Measurements from ENCODE around the gene ZNF175. TPM values are rescaled to one million over a fixed set of nuclear protein-coding genes. Genes with fewer than 3 reads are reported as not detected.

The ZNF175 gene
- total RNA-seq, 1 donor from 2014 or later: 11.0 TPM

DNA sequence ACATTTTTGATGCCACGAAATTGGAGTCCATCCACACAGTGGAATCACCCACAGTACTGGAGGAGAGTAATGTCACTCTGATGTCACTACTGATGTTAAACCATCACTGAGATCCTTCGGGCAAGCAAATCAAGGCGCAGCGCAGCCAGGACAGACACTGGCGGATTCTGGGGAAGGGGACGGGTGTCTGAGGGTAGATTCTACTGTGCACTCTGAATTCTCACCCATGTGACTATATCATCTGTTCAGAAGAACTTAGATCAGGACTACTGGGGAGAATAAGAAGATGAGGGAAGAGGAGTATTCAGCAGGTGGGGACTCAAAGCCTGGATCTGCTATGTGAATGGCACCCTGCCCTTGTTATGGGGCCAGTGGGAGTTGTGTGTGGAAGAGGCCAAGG is 27.0 kb upstream of the ZNF175 start:
- Mint-ChIP-seq H3K4me1 (ENCODE audit: low read depth) (peaks cover 38% of the 10 kb centered on the region), H3K9me3 (no peaks in the 10 kb centered on the region), H3K36me3 (ENCODE audit: low read depth) (no peaks in the 10 kb centered on the region), H3K27me3 (ENCODE audit: low read depth) (peaks cover 20% of the 10 kb centered on the region), H3K4me3 (ENCODE audit: low read depth) (no peak overlapping the region), H3K27ac (no peak overlapping the region)
- intact Hi-C loops (cut with micrococcal nuclease): no loop called here
- no peak for DNase-seq (ENCODE audit: low spot score)

DNA sequence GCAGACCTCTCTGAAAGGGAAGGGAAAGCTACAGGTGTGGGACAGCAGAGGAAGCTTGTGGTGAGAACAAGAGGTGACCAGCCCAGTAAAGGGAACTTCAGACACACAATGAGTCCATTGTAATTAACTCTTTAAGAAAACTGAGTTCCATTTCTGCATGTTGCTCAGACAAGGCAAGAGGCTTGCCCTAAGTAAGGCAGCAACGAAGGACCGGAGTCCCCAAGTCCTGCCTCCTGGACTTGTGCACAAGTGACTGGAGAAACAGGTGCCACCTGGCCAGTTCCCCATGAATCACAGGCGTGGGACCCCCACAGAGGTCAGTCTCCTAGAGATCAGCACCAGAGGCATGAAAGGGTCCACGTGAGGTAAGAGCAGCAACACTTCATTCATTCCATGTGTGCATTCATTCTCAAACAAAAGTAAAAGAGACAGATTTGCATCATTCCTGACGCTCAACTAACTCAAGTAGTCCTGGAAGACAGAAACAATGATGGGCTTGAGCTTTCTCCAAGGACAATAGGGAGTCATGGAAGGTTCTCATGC is 24.9 kb upstream of the ZNF175 start:
- Mint-ChIP-seq H3K4me3 (ENCODE audit: low read depth) (peak overlapping the region; percentile 28), H3K27me3 (ENCODE audit: low read depth) (peaks cover 12% of the 10 kb centered on the region), H3K4me1 (ENCODE audit: low read depth) (peaks cover 53% of the 10 kb centered on the region), H3K36me3 (ENCODE audit: low read depth) (no peaks in the 10 kb centered on the region), H3K27ac (peak overlapping the region; percentile 36), H3K9me3 (no peaks in the 10 kb centered on the region)
- intact Hi-C loops (cut with micrococcal nuclease): loop anchor here (2.0 kb wide), 5 partner anchors 25 to 105 kb away; partner anchors contain the start of gene ZNF175
- DNase-seq (ENCODE audit: low spot score): no peak

DNA sequence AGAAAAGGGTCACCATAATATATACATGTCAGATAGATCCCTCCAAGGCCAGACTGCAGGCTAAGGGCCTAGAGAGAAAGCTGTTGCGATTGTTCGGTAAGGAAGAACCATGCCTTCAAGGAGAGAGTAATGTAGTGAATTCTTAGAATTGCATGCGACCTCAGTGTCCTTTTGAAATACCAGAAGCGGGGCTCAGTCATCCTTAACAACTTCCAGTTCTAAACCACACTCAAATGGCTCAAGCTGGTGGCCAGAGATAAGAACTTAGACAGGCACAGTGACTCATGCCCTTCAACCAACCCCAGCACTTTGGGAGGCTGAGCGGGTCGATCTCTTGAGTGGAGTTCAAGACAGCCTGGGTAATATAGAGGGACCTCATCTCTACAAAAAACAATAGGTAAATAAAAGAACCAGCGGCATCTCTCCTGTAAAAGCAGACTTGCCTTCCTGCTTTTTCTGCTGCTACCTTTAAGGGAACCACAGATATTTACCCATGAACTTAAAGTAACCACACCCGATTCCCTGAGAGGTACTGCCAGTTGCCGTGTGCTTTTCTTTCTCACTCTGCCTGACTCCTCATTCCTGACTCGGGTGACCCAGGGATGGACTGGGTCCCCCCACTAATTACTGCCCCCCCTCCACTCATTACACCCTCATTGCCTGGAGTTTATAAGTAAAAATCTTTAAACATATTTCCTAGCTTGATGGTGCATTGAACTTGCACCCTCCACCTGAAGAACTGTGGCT is 24.3 kb upstream of the ZNF175 start:
- Mint-ChIP-seq H3K27ac (peak overlapping the region; percentile 64), H3K36me3 (ENCODE audit: low read depth) (no peaks in the 10 kb centered on the region), H3K27me3 (ENCODE audit: low read depth) (peaks cover 9% of the 10 kb centered on the region), H3K4me1 (ENCODE audit: low read depth) (peaks cover 58% of the 10 kb centered on the region), H3K4me3 (ENCODE audit: low read depth) (peak overlapping the region; percentile 28), H3K9me3 (no peaks in the 10 kb centered on the region)
- DNase-seq (ENCODE audit: low spot score): no peak
- intact Hi-C loops (cut with micrococcal nuclease): loop anchor here (1.0 to 2.0 kb wide), 6 partner anchors 24 to 106 kb away; partner anchors contain the start of gene ZNF175

DNA sequence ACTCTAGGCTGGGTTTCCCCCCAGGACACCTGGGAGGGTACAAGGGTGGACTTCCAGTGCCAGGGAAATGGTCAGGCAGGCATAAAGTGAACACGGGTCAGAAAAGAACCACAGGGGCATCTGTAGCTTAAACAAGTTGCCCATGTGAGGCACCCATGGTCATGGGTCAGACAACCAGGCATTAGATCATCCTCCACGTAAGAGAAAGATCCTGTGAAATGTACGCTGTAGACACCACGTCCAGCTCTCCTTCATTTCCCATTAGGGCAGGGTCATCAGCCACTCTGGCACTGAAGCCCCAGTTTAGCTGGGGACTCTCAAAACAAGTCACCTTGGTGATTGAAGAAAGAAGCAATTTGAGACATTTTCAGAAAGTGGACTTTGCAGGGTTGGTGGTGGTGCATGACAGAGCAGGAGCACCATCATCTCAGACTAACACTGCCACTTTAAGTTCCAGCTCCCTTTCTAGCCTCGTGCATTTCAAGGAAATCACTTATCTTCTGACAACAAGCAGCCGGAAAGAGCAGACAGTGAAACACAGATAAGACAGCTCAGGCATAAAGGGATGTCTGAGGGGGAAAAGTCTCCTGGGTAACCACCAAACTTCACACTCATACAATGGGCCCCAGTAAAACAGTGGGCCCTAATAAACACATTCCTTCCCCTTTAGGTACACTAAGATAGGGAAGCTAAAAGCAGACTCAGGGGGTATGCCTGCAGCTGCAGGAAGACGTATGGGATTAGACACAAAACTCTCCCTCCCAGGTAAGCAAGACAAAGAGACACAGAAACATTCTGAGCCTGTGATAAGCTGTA is 23.5 kb upstream of the ZNF175 start:
- peaks cover 64% of the 10 kb centered on the region for H3K4me1 Mint-ChIP-seq (ENCODE audit: low read depth)
- DNase-seq (ENCODE audit: low spot score): no peak
- H3K27me3 Mint-ChIP-seq (ENCODE audit: low read depth): peaks cover 9% of the 10 kb centered on the region
- H3K4me3 Mint-ChIP-seq (ENCODE audit: low read depth): peak overlapping the region; percentile 15
- H3K36me3 Mint-ChIP-seq (ENCODE audit: low read depth): no peaks in the 10 kb centered on the region
- H3K27ac Mint-ChIP-seq: peak overlapping the region; percentile 64
- intact Hi-C loops (cut with micrococcal nuclease): loop anchor here (1.0 to 2.0 kb wide), 6 partner anchors 23 to 107 kb away; partner anchors contain the start of gene ZNF175
- H3K9me3 Mint-ChIP-seq: no peaks in the 10 kb centered on the region

DNA sequence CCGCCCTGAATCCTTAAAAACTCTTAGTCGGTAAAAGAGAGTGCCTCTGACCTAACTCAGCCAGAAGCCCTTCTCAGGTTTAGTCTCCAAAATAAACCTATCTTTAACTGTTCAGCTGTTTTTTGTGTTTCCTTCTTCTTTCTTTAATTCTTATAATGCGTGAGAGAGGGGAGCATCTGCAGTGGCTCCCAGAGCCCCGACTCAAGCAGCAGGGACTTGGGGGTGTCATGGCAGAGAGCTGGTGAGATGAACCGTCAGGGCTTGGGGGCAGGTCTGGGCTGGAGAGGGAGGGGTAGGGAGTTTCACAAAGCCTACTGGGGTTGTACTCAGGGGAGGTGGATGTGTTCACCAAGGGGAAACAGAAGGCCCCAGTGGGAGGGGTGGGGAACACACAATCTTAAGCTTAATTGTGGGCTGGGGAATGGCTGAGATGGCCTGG is 22.9 kb upstream of the ZNF175 start:
- peak overlapping the region; percentile 3 for H3K4me3 Mint-ChIP-seq (ENCODE audit: low read depth)
- H3K27ac Mint-ChIP-seq: peak overlapping the region; percentile 64
- DNase-seq (ENCODE audit: low spot score): no peak
- H3K27me3 Mint-ChIP-seq (ENCODE audit: low read depth): peaks cover 12% of the 10 kb centered on the region
- peaks cover 67% of the 10 kb centered on the region for H3K4me1 Mint-ChIP-seq (ENCODE audit: low read depth)
- no peaks in the 10 kb centered on the region for H3K36me3 Mint-ChIP-seq (ENCODE audit: low read depth)
- intact Hi-C loops (cut with micrococcal nuclease): no loop called here
- H3K9me3 Mint-ChIP-seq: no peaks in the 10 kb centered on the region

DNA sequence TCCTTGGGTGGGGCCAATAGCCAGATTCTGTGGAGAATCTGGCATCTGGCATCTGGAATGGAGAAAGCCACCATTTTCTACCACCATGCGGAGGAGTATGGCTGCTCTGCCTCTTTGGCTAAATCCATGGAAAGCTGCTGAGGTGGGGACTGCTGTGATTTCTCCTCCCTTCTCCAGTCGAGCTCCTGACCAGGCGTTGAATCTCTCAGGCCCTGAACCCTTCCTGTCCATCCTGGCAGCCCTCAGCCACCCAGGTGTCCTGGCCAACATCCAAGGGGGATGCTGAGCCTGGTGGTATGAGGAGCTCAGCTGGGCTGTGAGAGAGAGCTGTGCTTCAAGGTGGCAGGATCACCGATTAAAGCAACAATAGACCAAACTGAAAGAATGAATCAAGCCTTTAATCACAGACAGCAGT is 22.2 kb upstream of the ZNF175 start:
- DNase-seq (ENCODE audit: low spot score): no peak
- Mint-ChIP-seq H3K27ac (no peak overlapping the region), H3K27me3 (ENCODE audit: low read depth) (peaks cover 12% of the 10 kb centered on the region), H3K36me3 (ENCODE audit: low read depth) (no peaks in the 10 kb centered on the region), H3K4me1 (ENCODE audit: low read depth) (peaks cover 67% of the 10 kb centered on the region), H3K9me3 (no peaks in the 10 kb centered on the region), H3K4me3 (ENCODE audit: low read depth) (no peak overlapping the region)
- intact Hi-C loops (cut with micrococcal nuclease): no loop called here

DNA sequence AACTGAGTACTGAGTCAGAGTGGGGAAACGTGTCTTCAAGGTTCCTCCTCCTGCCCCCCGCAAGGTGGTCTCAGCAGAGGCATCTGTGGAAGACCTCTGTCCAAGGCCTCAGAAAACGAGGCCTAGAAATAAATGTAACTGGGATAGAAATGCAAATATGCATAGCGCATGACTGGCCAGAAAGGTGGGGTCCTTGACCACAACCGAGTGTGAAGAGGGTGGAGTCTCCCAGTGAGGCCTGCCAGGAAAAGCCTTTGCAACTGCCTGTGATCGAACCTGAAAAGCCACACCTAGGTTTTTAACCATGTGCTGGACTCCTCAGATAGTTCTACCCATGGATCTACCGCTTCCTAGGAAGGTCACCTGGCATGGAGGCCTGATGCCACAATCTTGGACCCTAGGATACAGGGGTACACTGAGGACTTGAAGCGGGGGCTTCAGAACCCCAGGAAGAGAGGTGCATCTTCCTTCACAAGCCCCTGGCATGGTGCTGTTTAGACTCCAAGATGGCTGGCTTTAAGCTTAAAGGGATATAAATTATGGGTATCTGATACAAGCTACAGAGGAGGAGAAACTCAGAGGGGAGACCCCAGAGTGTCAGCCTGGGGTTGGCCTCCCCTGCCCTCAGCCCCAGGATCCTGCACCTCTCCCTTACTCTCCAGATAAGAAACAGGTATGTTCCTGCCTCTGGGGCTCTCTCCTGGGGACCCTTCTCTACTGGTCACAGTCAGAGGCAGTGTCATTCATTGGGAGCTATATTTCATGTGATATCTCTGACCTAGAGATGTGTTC is 21.4 kb upstream of the ZNF175 start:
- no peak overlapping the region for H3K4me3 Mint-ChIP-seq (ENCODE audit: low read depth)
- peaks cover 17% of the 10 kb centered on the region for H3K27me3 Mint-ChIP-seq (ENCODE audit: low read depth)
- H3K27ac Mint-ChIP-seq: no peak overlapping the region
- H3K4me1 Mint-ChIP-seq (ENCODE audit: low read depth): peaks cover 63% of the 10 kb centered on the region
- DNase-seq (ENCODE audit: low spot score): no peak
- no peaks in the 10 kb centered on the region for H3K36me3 Mint-ChIP-seq (ENCODE audit: low read depth)
- H3K9me3 Mint-ChIP-seq: no peaks in the 10 kb centered on the region
- intact Hi-C loops (cut with micrococcal nuclease): no loop called here

DNA sequence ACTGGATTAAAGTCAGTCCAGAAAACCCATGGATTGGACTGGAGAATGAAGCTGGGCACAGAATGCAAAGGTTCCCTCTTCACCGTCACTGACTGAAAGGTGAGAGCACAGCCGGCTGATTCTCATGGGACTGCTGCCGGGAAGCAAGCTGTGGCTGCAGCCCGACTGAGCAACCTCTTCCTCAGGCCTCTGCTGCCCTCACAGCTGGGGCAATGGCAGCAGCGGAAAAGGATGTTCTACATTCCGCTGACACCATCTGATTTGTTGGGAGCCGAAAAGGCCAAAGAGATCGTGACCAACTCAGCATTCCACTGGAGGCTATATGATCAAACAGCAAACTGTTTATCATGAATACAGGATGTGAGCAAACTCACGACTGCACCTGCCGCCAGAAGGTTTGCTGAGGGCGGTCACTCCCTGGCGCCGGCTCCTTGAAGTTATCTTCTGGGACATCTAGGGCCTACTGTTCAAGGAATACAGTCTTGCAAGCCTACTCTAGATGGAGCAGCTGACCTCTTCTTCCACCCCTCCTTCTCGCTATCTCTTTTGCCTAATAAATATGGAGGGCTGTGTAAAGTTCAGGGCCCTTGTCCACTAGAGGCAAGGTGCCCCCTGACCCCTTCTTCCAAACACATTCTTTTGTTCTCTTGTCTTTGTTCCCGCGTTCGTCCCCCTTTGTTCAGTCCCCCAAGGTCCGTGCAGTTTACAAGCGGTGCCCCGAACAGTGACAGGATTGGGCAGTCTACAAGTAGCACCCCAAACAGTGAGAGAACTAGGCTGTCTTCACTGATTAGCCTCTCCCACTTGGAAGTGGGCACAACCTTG is 20.0 kb upstream of the ZNF175 start:
- Mint-ChIP-seq H3K4me1 (ENCODE audit: low read depth) (peaks cover 59% of the 10 kb centered on the region), H3K4me3 (ENCODE audit: low read depth) (no peak overlapping the region), H3K9me3 (no peaks in the 10 kb centered on the region), H3K36me3 (ENCODE audit: low read depth) (no peaks in the 10 kb centered on the region), H3K27me3 (ENCODE audit: low read depth) (peaks cover 23% of the 10 kb centered on the region), H3K27ac (no peak overlapping the region)
- no peak for DNase-seq (ENCODE audit: low spot score)
- intact Hi-C loops (cut with micrococcal nuclease): no loop called here

DNA sequence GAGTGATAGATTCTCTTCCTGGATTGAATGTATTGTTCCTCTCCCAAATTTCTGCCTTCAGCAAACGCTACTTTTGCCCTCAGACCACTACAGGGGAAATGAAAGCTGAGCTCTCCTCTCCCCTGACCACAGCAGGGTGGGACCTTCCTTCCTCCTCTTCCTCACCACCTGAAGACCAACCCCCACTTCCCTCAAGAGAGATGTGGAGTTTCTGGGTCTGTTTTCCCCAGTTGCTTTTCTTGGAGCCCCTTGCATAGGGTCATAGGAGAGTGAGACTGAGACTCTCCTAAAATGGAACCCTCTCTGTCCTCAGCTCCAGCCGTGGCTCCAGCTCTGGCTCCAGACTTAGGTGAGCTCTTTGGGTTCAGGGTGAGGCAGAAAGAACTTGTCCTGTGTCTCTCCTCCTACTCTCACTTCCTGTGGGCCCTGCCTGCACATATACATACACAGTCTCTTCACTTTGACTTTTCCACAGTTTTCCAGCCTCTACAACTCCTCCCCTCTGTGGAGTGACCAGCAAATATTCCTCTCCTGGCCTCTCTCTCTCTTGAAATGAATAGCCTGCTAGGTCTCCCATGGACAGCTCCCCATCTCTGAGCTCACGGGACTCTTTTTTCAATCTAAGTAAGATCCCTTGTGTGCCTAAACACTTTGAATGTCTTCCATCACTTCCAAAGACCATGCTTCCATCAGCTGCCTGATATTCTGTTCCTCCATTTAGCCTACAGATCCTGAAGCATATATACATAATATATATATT is 19.2 kb upstream of the ZNF175 start:
- H3K4me3 Mint-ChIP-seq (ENCODE audit: low read depth): peak overlapping the region; percentile 3
- H3K36me3 Mint-ChIP-seq (ENCODE audit: low read depth): no peaks in the 10 kb centered on the region
- H3K27ac Mint-ChIP-seq: no peak overlapping the region
- intact Hi-C loops (cut with micrococcal nuclease): no loop called here
- peaks cover 51% of the 10 kb centered on the region for H3K4me1 Mint-ChIP-seq (ENCODE audit: low read depth)
- DNase-seq (ENCODE audit: low spot score): no peak
- H3K9me3 Mint-ChIP-seq: no peaks in the 10 kb centered on the region
- H3K27me3 Mint-ChIP-seq (ENCODE audit: low read depth): peaks cover 30% of the 10 kb centered on the region

DNA sequence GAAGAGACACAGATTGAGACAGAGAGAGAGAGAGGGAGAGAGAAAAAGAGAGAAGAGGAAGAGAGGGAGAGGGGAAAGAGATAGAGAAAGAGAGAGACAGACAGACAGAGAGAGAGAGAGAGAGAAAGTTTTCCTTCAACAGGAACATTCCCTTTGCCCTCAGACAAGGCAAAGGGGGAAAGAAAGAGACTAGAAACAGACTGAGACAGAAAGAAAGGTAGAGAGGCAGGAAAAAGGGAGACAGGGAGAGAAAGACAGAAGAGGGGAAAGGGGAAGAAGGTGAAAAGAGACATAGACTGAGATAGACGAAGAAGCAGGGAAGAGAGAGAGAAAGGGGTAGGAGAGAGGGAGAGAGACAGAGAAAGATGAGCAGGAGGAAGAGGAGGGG is 18.5 kb upstream of the ZNF175 start:
- no peak for DNase-seq (ENCODE audit: low spot score)
- H3K9me3 Mint-ChIP-seq: no peaks in the 10 kb centered on the region
- H3K4me3 Mint-ChIP-seq (ENCODE audit: low read depth): no peak overlapping the region
- H3K27ac Mint-ChIP-seq: no peak overlapping the region
- peaks cover 43% of the 10 kb centered on the region for H3K4me1 Mint-ChIP-seq (ENCODE audit: low read depth)
- H3K36me3 Mint-ChIP-seq (ENCODE audit: low read depth): no peaks in the 10 kb centered on the region
- intact Hi-C loops (cut with micrococcal nuclease): no loop called here
- H3K27me3 Mint-ChIP-seq (ENCODE audit: low read depth): peaks cover 31% of the 10 kb centered on the region

DNA sequence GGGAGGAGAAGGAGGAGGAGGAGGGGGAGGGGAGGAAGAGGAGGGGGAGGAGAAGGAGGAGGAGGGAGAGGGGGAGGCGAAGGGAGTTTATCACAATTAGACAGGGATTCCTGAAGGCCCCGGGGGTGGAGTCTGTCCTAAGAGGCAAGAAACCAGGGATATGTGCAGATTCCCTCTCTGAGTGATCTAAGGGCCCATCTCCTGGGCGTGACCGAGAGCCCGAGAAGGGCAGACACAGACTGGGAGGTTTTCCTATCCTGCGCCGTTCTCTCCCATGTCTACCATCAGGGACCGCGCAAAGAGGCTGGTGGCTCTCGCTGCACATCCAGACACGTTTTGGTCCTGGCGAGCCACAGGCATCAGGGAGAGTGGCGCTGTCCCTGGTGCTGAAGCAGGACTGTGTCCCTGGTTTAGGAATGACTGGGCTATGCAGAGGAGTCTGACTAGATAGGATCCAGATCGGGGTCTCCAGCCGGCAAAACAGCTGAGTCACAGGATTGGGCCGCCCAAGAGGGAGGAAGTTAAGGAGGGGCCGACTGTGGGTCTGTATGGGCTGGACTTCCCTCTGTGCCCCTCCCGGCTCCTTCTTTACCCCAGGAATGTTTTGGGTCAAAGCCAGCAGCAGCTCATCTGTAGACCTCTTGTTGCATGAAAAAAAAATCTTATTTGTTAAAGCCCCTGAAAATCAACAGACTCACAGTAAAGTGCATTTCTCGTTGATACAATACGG is 17.9 kb upstream of the ZNF175 start:
- no peak overlapping the region for H3K27ac Mint-ChIP-seq
- H3K27me3 Mint-ChIP-seq (ENCODE audit: low read depth): peaks cover 31% of the 10 kb centered on the region
- H3K36me3 Mint-ChIP-seq (ENCODE audit: low read depth): no peaks in the 10 kb centered on the region
- H3K4me3 Mint-ChIP-seq (ENCODE audit: low read depth): no peak overlapping the region
- peaks cover 38% of the 10 kb centered on the region for H3K4me1 Mint-ChIP-seq (ENCODE audit: low read depth)
- intact Hi-C loops (cut with micrococcal nuclease): no loop called here
- no peak for DNase-seq (ENCODE audit: low spot score)
- no peaks in the 10 kb centered on the region for H3K9me3 Mint-ChIP-seq

Data from activated T-helper 2 cell treated with anti-CD3 and anti-CD28 coated beads, Interferon-gamma antibody, Interleukin-2, Interleukin-4, amounts not matched to agents 10 μg/mL and 5 μg/mL and 100 μg/mL, durations not matched to agents 14 hours and 24 hours and 36 hours (primary cell).